HEK293 (cell line): Measurements from ENCODE around the gene RPS6KA2.

ENCODE experiments used
- CTCF ChIP-seq: fragments of 450-650 bp; formaldehyde crosslinking; IDR thresholded peaks from 2 replicates; pipeline ENCODE4 v1.5.1; 2016; ENCODE audit warnings: missing biosample characterization, missing genetic modification characterization
- HOXA7 ChIP-seq: sonication (generic); formaldehyde crosslinking; IDR thresholded peaks from 2 replicates; pipeline ENCODE4 v1.8.1; 2022; ENCODE audit warnings: missing genetic modification reagents, borderline replicate concordance
- TSHZ1 ChIP-seq: fragments of 450-650 bp; formaldehyde crosslinking; IDR thresholded peaks from 2 replicates; pipeline ENCODE4 v1.5.1; 2016; ENCODE audit warnings: missing biosample characterization, missing genetic modification characterization, borderline replicate concordance
- ZBTB10 ChIP-seq: fragments of 450-650 bp; formaldehyde crosslinking; IDR thresholded peaks from 2 replicates; pipeline ENCODE4 v1.5.1; 2016; ENCODE audit warnings: missing biosample characterization, missing genetic modification characterization
- ZBTB7A ChIP-seq: fragments of 450-650 bp; formaldehyde crosslinking; IDR thresholded peaks from 2 replicates; pipeline ENCODE4 v1.5.1; 2016; ENCODE audit warnings: low read depth, missing biosample characterization, missing genetic modification characterization
- ZNF138 ChIP-seq: fragments of 450-650 bp; formaldehyde crosslinking; IDR thresholded peaks from 2 replicates; pipeline ENCODE4 v1.5.1; 2016; ENCODE audit warnings: missing biosample characterization, missing genetic modification characterization, borderline replicate concordance
- ZNF157 ChIP-seq: fragments of 450-650 bp; formaldehyde crosslinking; IDR thresholded peaks from 2 replicates; pipeline ENCODE4 v1.5.1; 2016; ENCODE audit warnings: missing biosample characterization, missing genetic modification characterization
- ZNF239 ChIP-seq: fragments of 450-650 bp; formaldehyde crosslinking; IDR thresholded peaks from 2 replicates; pipeline ENCODE4 v1.5.1; 2016; ENCODE audit warnings: missing biosample characterization, missing genetic modification characterization
- ZNF280D ChIP-seq: fragments of 450-650 bp; formaldehyde crosslinking; IDR thresholded peaks from 2 replicates; pipeline ENCODE4 v1.5.1; 2016; ENCODE audit warnings: missing biosample characterization, missing genetic modification characterization
- ZNF610 ChIP-seq: fragments of 450-650 bp; formaldehyde crosslinking; IDR thresholded peaks from 2 replicates; pipeline ENCODE4 v1.5.1; 2016; ENCODE audit warnings: missing biosample characterization, missing genetic modification characterization, borderline replicate concordance
- ZNF639 ChIP-seq: fragments of 450-650 bp; formaldehyde crosslinking; IDR thresholded peaks from 2 replicates; pipeline ENCODE4 v1.5.1; 2016; ENCODE audit warnings: missing biosample characterization, missing genetic modification characterization
- ZSCAN4 ChIP-seq: fragments of 450-650 bp; formaldehyde crosslinking; IDR thresholded peaks from 2 replicates; pipeline ENCODE4 v1.5.1; 2017; ENCODE audit warnings: missing biosample characterization, missing genetic modification characterization

GRCh38 chr6:166636934-166637333 is 9.9 kb upstream of the RPS6KA2 start:
- TF ChIP-seq ZNF239 (tag by site-specific recombination) (no peak), ZSCAN4 (tag by site-specific recombination) (no peak), ZBTB10 (no peak), ZNF280D (tag by site-specific recombination) (no peak), CTCF (tag by site-specific recombination) (no peak), ZNF639 (tag by site-specific recombination) (no peak), TSHZ1 (no peak), ZNF157 (tag by site-specific recombination) (no peak), ZNF138 (tag by site-specific recombination) (no peak), ZNF610 (tag by site-specific recombination) (no peak), HOXA7 (CRISPR knock-in tag) (no peak), ZBTB7A (tag by site-specific recombination) (no peak)
